CD14-positive monocyte (primary cell): ENCODE measurements around the gene C8B. TPM values are rescaled to one million over a fixed set of nuclear protein-coding genes. Genes with fewer than 3 reads are reported as not detected.

Source experiments
- DNase-seq, 3 donors: peaks; one replicate each; pipeline ENCODE4 v3.0.0-alpha.2; 2011 to 2022
- H2AFZ ChIP-seq: 2 replicates; pipeline ENCODE4 v1.6.0; 2012; ENCODE audit warnings: mild to moderate bottlenecking, low read depth, low read length, inconsistent platforms; ENCODE audit not compliant: insufficient read depth, poor library complexity, severe bottlenecking
- H3K27ac ChIP-seq, 2 donors: 1 replicate in 1 of 2; 2 replicates in 1 of 2; pipeline ENCODE4 v1.5.1; 2012 to 2013; ENCODE audit warnings: low read length in 2 of 2, control low read depth in 1 of 2, inconsistent platforms in 1 of 2, low read depth in 1 of 2, mild to moderate bottlenecking in 1 of 2
- H3K27me3 ChIP-seq, 2 donors: one replicate each; pipeline versions ENCODE4 v1.6.0 to v1.6.1; 2011 to 2013; ENCODE audit warnings: low read length in 2 of 2; ENCODE audit not compliant: control insufficient read depth in 2 of 2, insufficient read depth in 2 of 2
- H3K36me3 ChIP-seq, 2 donors: replicated peaks in 1 of 2; 1 replicate in 1 of 2; 2 replicates in 1 of 2; pipeline versions ENCODE4 v1.5.1 to v1.6.1; 2012 to 2013; ENCODE audit warnings: low read length in 2 of 2, control low read depth in 1 of 2, inconsistent platforms in 1 of 2, mild to moderate bottlenecking in 1 of 2; ENCODE audit not compliant: insufficient read depth in 2 of 2, control insufficient read depth in 1 of 2
- H3K4me1 ChIP-seq, 2 donors: 1 replicate in 1 of 2; 2 replicates in 1 of 2; pipeline versions ENCODE4 v1.5.1 to v1.6.1; 2012 to 2013; ENCODE audit warnings: low read length in 2 of 2, control low read depth in 1 of 2, inconsistent platforms in 1 of 2, mild to moderate bottlenecking in 1 of 2, moderate library complexity in 1 of 2; ENCODE audit not compliant: insufficient read depth in 2 of 2, control insufficient read depth in 1 of 2
- H3K4me2 ChIP-seq: replicated peaks from 2 replicates; pipeline ENCODE3; 2012; ENCODE audit warnings: low read length, moderate library complexity, mild to moderate bottlenecking; ENCODE audit not compliant: poor library complexity, severe bottlenecking; ENCODE audit errors: extremely low read depth
- H3K4me3 ChIP-seq, 3 experiments: fragments of 200-600 bp in 1 of 3; sonication (generic) in 1 of 3; replicated peaks in 1 of 3; 1 replicate in 2 of 3; 2 replicates in 1 of 3; pipeline ENCODE4 v1.5.1; 2011 to 2013; ENCODE audit warnings: low read length in 3 of 3, mild to moderate bottlenecking in 3 of 3, control low read depth in 2 of 3, low read depth in 2 of 3, inconsistent platforms in 1 of 3, moderate library complexity in 1 of 3
- H3K79me2 ChIP-seq: 2 replicates; pipeline ENCODE4 v1.6.0; 2012; ENCODE audit warnings: mild to moderate bottlenecking, control low read depth, inconsistent platforms, low read length, moderate library complexity; ENCODE audit not compliant: insufficient read depth
- H3K9ac ChIP-seq: 2 replicates; pipeline ENCODE4 v1.6.0; 2017; ENCODE audit warnings: low read length, mild to moderate bottlenecking; ENCODE audit not compliant: insufficient read depth, poor library complexity, severe bottlenecking
- H3K9me3 ChIP-seq, 2 donors: replicated peaks in 1 of 2; 1 replicate in 1 of 2; 2 replicates in 1 of 2; pipeline versions ENCODE4 v1.5.1 to v1.6.1; 2012 to 2013; ENCODE audit warnings: low read length in 2 of 2, control low read depth in 1 of 2; ENCODE audit not compliant: control insufficient read depth in 1 of 2, insufficient read depth in 1 of 2
- H4K20me1 ChIP-seq: 2 replicates; pipeline ENCODE4 v1.6.0; 2012; ENCODE audit warnings: mild to moderate bottlenecking, low read length, control low read depth, moderate library complexity; ENCODE audit not compliant: insufficient read depth
- H3K27ac Mint-ChIP-seq, 7 donors: one replicate each; pipeline ENCODE4 v1.8.0; 2020; ENCODE audit warnings: mild to moderate bottlenecking in 7 of 7, mixed read lengths in 7 of 7, moderate library complexity in 6 of 7, inconsistent platforms in 2 of 7
- H3K27me3 Mint-ChIP-seq, 3 donors: one replicate each; pipeline ENCODE4 v1.8.0; 2021 to 2022; ENCODE audit warnings: low read depth in 3 of 3, mild to moderate bottlenecking in 3 of 3, mixed read lengths in 3 of 3, moderate library complexity in 3 of 3, inconsistent platforms in 1 of 3
- H3K36me3 Mint-ChIP-seq, 2 donors: one replicate each; pipeline ENCODE4 v1.8.0; 2020; ENCODE audit warnings: mixed read lengths in 2 of 2, inconsistent platforms in 1 of 2, mild to moderate bottlenecking in 1 of 2
- H3K4me1 Mint-ChIP-seq: one replicate; pipeline ENCODE4 v1.8.0; 2020; ENCODE audit warnings: mild to moderate bottlenecking, mixed read lengths
- H3K4me3 Mint-ChIP-seq, 2 donors: one replicate each; pipeline ENCODE4 v1.8.0; 2020; ENCODE audit warnings: mild to moderate bottlenecking in 2 of 2, mixed read lengths in 2 of 2, moderate library complexity in 1 of 2
- H3K9me3 Mint-ChIP-seq, 7 donors: one replicate each; pipeline ENCODE4 v1.8.0; 2020 to 2022; ENCODE audit warnings: mixed read lengths in 7 of 7, mild to moderate bottlenecking in 6 of 7, moderate library complexity in 6 of 7, inconsistent platforms in 2 of 7
- CTCF ChIP-seq: fragments of 200-600 bp; IDR thresholded peaks from one replicate; pipeline ENCODE4 v1.8.0; 2022; ENCODE audit warnings: antibody characterized with exemption, mild to moderate bottlenecking
- WGBS: methylation state at CpG from one replicate; pipeline ENCODE4 v1.1.5; 2013; ENCODE audit warnings: missing lambda C conversion rate; ENCODE audit not compliant: insufficient coverage; 5-methylcytosine and 5-hydroxymethylcytosine counted together
- intact Hi-C, 2 donors: fragments of 100-400 bp; cut with micrococcal nuclease; formaldehyde crosslinking; loops; one replicate each; pipeline versions ENCODE4 v1.15.0 to v1.15.1; 2023
- polyA plus RNA-seq, 3 donors: library from polyadenylated mRNA; depleted of rRNA in 1 of 3; unstranded in 2 of 3; stranded (reverse) in 1 of 3; fragments of 300-500 nt in 2 of 3; fragments of >200 nt in 1 of 3; fragmentation: Illumina TruSeq in 2 of 3; gene quantifications; 1 replicate in 2 of 3; 2 replicates in 1 of 3; pipeline ENCODE4 v1.2.3, GENCODE V29; 2012 to 2021

The C8B gene
- polyA plus RNA-seq, 3 donors = not detected

GRCh38 chr1:57013522-57013921, 47.7 kb upstream of the C8B start:
- TF ChIP-seq CTCF = no peak
- H3K4me3 Mint-ChIP-seq = no peak overlapping the region

GRCh38 chr1:57012315-57012714, 46.5 kb upstream of the C8B start:
- Mint-ChIP-seq H3K4me1 (no peaks in the 10 kb centered on the region), H3K4me3 (no peak overlapping the region), H3K27ac (no peak overlapping the region), H3K9me3 (peaks cover 0 to 6% (median 3%) of the 10 kb centered on the region in 7 donors), H3K27me3 (peaks cover 0 to 2% (median 0%) of the 10 kb centered on the region in 3 donors), H3K36me3 (no peaks in the 10 kb centered on the region)
- TF ChIP-seq CTCF = no peak
- no peaks in the 10 kb centered on the region for H3K27me3 ChIP-seq
- H2AFZ ChIP-seq = no peak overlapping the region
- intact Hi-C loops = no loop called here
- no peaks in the 10 kb centered on the region for H3K9me3 ChIP-seq
- H3K79me2 ChIP-seq = no peaks in the 10 kb centered on the region
- no peaks in the 10 kb centered on the region for H3K36me3 ChIP-seq
- no peak overlapping the region for H3K4me2 ChIP-seq
- DNase-seq = no peak
- no CpG with 5 or more reads among the region's 1 CpG for WGBS
- no peak overlapping the region for H3K9ac ChIP-seq
- no peaks in the 10 kb centered on the region for H4K20me1 ChIP-seq
- no peaks in the 10 kb centered on the region for H3K4me1 ChIP-seq
- no peak overlapping the region for H3K4me3 ChIP-seq
- H3K27ac ChIP-seq = no peak overlapping the region

More at GRCh38 chr1:57013522-57013921, 47.7 kb upstream of the C8B start:
- Histone ChIP-seq H2AFZ (no peak overlapping the region), H3K9me3 (no peaks in the 10 kb centered on the region), H3K4me2 (no peak overlapping the region), H3K79me2 (no peaks in the 10 kb centered on the region), H3K27ac (no peak overlapping the region), H3K36me3 (no peaks in the 10 kb centered on the region), H4K20me1 (no peaks in the 10 kb centered on the region), H3K9ac (no peak overlapping the region), H3K27me3 (no peaks in the 10 kb centered on the region), H3K4me3 (no peak overlapping the region), H3K4me1 (no peaks in the 10 kb centered on the region)
- Mint-ChIP-seq H3K36me3 (no peaks in the 10 kb centered on the region), H3K4me1 (no peaks in the 10 kb centered on the region), H3K9me3 (peaks cover 0 to 8% (median 2%) of the 10 kb centered on the region in 7 donors), H3K27me3 (peaks cover 0 to 2% (median 0%) of the 10 kb centered on the region in 3 donors), H3K27ac (no peak overlapping the region)
- intact Hi-C loops = no loop called here
- no CpG with 5 or more reads among the region's 2 CpGs for WGBS
- DNase-seq = no peak
